Astrocyte of the spinal cord (primary cell): ENCODE data around the gene GHRH.

Experiments
- DNase-seq: peaks from one replicate; pipeline ENCODE4 v3.0.0; 2011; ENCODE audit warnings: low read depth, low spot score
- H3K4me3 ChIP-seq: 2 replicates; pipeline ENCODE4 v1.5.1; 2011; ENCODE audit warnings: low read depth, mild to moderate bottlenecking, low read length, moderate library complexity
- in situ Hi-C: cut with HindIII; loops from 2 replicates; pipeline ENCODE4 v1.10.0; 2017; ENCODE audit warnings: low sequenced_read_pairs
- TF ChIP-seq, protein P1 (sequence below): IDR thresholded peaks from 2 replicates; pipeline ENCODE4 v1.5.1; 2012; ENCODE audit warnings: low read depth, mild to moderate bottlenecking, low read length, inconsistent platforms

The GHRH gene

DNA sequence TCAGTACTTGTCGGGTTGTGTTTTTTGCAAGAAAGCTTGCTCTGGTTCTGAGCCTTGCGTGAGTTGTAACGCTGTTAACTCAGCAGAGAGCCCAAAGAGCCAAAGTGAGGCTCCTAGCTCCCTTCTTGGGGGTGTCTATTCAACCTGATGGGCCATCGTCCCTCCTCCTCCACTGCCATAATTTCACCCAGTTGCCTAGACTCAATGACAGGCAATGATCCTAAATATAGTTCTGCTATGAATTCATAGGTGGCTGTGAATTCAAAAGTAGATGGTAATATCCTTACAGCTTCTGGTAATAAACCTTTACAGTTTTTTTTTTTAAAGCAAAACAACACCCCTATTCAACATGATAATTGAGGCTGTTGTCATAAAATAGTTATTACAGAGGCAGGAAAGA lies 39.5 kb downstream of the GHRH start:
- TF ChIP-seq, protein P1, sequence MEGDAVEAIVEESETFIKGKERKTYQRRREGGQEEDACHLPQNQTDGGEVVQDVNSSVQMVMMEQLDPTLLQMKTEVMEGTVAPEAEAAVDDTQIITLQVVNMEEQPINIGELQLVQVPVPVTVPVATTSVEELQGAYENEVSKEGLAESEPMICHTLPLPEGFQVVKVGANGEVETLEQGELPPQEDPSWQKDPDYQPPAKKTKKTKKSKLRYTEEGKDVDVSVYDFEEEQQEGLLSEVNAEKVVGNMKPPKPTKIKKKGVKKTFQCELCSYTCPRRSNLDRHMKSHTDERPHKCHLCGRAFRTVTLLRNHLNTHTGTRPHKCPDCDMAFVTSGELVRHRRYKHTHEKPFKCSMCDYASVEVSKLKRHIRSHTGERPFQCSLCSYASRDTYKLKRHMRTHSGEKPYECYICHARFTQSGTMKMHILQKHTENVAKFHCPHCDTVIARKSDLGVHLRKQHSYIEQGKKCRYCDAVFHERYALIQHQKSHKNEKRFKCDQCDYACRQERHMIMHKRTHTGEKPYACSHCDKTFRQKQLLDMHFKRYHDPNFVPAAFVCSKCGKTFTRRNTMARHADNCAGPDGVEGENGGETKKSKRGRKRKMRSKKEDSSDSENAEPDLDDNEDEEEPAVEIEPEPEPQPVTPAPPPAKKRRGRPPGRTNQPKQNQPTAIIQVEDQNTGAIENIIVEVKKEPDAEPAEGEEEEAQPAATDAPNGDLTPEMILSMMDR: no peak
- no peak overlapping the region for H3K4me3 ChIP-seq
- in situ Hi-C loops: no loop called here
- DNase-seq: no peak

DNA sequence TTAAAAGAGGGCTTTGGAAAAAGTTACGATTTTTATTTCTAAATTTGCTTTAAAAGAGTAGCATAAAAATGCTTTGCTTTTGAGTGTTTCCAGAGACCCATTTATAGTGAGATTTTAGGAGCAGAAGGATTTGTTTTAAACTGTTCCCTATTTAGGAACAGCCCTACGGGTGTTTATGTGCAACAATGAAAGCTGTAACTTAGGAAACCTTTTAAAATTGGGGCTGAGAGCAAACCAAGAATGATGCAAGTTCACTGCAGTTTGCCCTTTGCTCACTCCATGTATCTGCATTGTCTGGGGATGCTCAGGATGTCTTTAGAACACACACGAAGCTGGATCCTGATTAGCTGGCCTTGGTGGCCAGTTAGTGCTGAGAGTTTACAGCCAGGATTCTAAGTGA lies 40.9 kb downstream of the GHRH start:
- no peak overlapping the region for H3K4me3 ChIP-seq
- no peak for DNase-seq
- in situ Hi-C loops: no loop called here
- TF ChIP-seq, protein P1: no peak

DNA sequence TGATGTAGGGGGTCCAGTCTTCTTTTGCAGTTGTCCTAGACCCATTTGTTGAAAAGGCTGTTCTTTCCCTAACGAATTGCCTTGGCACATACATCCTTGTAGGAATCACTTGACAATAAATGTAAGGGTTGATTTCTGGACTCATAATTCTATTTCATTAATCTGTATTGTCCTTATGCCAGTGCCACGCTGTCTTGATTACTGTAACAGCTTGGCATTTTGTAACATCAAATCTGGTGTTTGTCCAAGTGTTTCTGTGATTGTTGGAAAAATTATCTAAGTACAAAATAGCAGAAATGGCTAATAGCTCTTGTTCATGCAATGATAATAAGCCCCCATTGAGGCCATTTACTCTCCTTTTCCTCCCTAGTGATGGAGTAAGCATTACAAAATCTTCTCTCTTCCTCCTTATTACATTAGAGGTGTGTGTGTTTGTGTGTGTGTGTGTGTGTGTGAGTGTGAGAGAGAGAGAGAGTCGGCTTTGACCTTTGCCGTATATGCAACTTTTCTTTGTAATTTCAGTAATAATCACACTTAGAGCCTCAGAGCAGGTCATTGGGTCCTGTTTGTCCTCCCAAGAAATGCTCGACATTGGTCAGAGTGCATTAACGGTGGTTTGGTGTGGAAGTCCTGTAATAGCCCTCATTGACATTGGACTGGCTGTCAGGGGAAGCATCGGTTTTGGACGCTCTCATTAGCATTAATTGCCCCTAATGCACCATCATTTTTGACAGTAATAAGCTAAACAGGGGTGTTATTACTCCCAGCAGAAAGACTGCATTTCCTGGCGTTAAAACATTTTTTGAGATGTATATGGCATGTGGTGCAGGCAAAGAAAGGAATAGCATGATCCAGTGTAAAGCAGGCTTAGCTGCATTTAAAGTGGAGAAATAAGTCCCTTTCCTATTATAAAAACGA lies 41.6 kb downstream of the GHRH start:
- TF ChIP-seq, protein P1: no peak
- in situ Hi-C loops: no loop called here
- no peak for DNase-seq
- H3K4me3 ChIP-seq: no peak overlapping the region

DNA sequence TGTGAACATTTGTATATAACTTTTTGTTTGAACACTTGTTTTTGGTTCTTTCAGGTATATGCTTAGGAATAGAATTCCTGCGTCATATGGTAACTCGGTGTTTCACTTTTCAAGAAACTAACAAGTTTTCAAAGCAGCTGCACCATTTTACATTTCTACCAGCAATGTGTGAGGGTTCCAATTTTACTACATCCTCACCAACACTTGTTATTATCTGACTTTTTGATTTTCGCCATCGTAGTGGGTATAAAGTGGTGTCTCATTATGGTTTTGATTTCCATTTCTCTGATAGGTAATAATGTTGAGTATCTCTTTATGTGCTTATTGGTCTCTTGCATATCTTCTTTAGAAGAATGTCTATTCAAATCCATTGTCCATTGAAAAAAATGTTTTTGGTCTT lies 42.6 kb downstream of the GHRH start:
- H3K4me3 ChIP-seq: no peak overlapping the region
- in situ Hi-C loops: no loop called here
- TF ChIP-seq, protein P1: no peak
- no peak for DNase-seq

DNA sequence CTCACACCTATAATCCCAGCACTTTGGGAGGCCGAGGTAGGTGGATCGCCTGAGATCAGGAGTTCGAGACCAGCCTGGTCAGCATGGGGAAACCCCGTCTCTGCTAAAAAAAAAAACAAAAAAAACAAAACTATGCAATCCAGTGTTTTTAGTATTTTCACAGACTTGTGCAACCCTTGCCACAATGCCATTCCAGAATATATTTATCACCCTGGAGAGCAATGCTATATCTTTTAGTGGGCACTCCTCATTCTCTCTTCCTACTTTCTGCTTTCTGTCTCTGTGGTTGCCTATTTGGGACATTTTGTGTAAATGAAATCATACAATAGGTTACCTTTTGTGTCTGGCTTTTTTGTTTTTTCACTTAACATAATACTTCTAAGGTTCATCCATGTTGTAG lies 43.2 kb downstream of the GHRH start:
- TF ChIP-seq, protein P1: no peak
- no peak overlapping the region for H3K4me3 ChIP-seq
- in situ Hi-C loops: no loop called here
- no peak for DNase-seq

DNA sequence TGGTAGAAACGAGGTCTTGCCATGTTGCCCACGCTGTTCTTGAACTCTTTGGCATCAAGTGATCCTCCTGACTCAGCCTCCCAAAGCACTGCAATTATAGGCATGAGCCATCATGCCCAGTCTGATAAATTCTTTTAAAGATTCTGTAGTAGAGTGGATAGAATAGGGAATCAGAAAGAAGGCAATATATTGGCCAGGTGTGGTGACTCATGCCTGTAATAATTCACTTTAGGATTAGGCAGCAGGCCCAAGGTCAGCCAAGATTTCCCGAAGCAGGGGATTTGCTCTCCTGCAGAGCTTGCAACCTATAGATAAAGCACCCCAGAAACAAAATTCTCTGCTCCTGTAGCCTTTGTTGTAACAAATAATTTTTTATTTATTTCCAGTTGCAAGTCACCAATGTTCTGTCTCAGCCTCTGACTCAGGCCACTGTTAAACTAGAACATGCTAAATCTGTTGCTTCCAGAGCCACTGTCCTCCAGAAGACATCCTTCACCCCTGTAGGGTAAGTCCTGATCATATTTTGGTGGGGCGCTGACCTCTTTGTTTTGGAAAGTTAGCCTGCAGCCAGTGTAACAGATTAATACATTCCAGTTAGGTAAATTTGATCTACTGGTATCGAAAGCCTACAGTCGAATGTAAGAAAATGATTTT lies 51.8 kb downstream of the GHRH start:
- TF ChIP-seq, protein P1: no peak
- in situ Hi-C loops: no loop called here
- no peak overlapping the region for H3K4me3 ChIP-seq
- no peak for DNase-seq
